Fibroblast of skin of left biceps (primary cell): Measurements from ENCODE around the gene KRT5.
A peak's percentile ranks its signal among the peaks of the same experiment; 100 is the strongest.

ENCODE experiments used
- DNase-seq, 2 experiments: peaks; one replicate each; pipeline ENCODE4 v3.0.0-alpha.2; 2013; ENCODE audit warnings: low read depth in 2 of 2

Gene KRT5

DNA sequence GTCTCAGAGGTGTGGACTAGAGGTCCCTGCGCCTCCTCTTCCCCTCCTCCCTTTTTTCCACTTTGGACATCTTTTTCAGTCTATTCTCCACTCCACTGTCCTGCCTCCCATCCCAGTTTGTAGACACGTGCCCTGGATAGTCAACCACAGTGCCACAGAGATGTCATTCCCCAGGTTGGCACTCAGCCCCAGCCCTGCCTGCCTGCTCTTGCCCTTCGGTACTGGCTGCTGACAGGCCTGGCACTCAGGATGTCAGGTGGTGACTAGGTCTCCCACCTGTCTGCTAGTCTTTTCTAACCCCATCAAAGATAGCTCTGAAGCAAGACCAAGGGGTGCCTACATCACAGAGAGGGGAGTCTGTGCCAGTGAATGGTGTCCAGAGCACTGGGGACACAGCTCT, 16.9 kb upstream of the KRT5 start:
- DNase-seq: no peak

DNA sequence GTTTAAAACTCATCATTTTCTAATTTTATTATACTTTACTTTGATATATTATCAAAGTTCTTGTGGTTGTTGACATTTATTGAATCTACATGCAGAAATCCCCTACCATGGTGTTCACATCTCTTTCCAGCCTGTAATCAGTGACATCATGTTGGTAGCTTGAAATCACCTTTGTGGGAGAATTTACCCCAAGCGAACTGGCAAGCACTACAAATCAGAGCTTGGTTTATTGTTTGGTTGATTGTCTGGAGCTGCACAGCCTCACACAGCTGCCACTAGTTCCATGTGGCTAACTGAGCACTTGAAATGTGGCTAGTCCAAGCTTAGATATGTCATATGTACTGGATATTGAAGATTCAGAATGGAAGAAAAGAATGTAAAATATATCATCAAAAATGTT, 15.4 kb upstream of the KRT5 start:
- DNase-seq: no peak

DNA sequence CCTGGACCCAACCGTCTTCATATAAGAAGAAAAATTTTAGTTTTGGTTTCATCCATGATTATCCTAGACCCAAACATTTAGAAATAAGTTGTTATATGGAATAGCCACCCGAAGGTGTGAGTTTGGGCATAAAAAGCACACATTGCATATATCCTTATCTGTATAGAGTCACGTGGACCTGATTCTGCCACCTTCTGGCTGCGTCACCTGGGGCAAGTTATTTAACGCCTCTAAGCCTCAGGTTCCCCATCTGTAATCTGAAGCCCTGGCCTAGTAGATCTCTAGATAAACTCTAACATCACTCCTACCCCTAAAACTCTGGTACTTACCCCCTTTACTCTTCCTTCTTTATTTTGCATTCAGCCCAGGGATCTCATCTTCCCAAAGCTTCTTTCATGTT, 14.3 kb upstream of the KRT5 start:
- DNase-seq: no peak

DNA sequence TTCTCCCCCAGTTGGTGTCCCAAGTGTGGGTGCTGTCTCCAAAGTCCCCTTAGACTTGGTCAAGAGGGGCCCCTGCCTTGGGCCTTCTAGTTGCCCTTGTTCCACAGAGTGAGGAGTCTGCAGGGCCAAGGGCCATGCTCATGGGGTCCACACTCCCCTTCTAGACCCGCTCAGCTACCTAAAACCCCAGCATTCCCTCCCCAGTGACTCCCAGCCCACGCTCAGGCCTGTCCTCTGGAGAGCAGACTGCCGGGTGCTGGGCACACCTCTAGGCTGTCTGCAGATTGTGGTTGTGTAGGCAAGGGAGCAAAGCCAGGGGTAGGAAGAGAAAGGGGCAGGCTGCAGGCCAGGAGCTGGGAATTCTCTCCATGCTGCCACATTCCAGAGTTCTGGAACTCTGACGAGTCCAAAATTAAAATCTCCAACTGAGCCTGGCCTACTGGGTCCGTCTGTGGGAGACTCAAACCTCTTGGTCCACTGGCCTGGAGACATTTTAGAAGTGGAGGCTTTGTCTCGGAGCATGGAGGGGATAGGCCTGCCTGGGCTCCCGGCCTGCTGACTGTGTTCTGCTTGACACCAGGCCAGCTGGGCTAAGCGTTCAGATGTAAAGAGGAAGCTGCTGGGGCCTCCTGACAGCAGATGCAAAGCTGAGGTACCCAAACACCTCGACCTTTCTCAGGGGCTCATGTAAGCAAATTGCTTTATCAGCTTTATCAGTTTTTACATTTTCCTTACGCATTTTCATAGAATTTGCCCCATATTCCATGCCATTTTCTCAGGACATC, 13.7 kb upstream of the KRT5 start:
- no peak for DNase-seq

DNA sequence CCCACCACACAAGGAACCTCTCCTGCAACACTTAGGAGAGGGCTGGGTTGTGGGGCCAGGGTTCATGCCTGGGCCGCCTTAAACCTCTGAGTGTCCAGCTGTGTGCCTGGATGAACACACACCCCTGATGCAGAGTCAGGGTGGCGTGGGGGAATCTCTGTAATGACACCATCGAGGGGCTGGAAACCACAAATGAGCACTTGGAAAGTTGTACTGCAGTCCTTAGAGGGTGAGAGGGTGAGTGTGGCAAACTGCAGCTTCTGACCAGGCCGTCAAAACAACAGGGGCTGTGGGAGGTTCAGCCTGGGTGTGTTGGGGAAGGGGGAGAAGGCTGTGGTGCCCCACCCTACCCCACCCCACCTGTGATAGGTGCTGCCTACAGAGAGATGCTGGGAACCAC, 12.4 kb upstream of the KRT5 start:
- DNase-seq: no peak

DNA sequence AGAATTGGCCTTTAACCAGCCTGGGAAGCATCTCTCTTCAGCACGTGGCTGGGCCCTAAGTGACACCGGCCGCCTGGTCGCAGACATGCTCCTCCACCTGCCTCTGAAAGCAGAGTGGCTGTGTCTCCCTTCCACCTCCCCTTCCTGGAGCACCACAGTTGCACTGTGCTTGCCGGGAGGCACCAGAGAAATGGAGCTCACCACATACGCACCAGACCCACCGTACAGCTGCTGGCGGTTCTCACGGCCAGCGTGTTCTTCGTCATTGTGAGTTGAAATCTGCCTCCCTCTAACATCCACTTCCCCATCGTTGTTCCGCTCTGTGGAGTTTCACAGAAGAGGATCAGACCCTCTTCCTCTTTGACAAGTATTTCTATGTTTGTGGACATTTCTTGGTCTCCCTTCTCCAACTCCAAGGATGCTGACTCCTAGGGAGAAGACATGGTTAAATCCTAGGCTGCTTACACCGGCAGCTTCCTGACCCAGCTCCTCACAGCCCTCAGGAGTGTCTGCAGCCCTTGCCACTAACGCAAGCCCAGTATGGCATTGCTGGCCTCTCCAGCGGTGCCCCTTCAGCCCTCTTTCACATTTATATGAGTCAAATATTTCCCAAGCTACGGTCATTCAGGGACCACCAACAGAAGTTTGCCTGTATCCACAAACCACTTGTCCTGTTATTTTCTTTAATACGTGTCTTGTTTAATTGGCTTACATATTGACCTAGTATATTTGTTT, 11.5 kb upstream of the KRT5 start:
- no peak for DNase-seq

DNA sequence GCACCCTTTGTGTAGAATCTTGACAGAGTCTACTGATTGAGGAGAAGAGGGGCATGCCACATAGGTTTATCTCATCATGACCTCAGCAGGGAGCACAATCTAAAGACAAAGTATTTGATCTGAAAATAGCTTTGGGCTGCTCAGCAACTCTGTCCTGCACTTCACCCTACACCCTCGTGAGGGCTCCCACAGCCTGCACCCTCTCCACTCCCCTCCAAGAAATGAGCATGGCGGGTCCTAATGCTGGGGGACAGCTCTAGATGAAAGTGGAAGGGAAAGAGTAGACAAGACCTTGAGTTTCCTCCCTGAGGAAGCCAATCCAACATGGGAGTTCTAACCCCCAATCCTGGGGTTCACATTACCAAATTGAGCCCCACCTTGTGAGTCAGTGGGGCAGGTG, 10.7 kb upstream of the KRT5 start:
- DNase-seq: no peak

DNA sequence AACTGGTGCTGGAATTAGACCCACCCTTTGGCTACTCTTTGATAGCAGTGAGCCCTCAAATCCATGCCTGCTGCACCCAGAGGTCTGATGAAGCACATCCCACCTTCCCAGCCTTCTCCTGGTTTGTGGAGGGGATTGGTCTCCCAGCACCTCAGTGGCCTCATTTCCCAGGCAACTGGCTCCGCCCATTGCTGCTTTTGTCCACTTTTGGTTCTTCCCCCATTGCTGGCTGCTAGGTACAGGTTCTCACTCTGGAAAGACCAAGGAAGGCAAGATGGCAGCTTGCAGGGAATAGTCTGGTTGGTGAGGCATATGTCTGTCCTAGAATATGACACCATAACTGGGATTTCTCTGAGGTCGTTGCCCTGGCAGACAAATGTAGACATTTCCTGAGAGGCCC, 10.2 kb upstream of the KRT5 start:
- no peak for DNase-seq

DNA sequence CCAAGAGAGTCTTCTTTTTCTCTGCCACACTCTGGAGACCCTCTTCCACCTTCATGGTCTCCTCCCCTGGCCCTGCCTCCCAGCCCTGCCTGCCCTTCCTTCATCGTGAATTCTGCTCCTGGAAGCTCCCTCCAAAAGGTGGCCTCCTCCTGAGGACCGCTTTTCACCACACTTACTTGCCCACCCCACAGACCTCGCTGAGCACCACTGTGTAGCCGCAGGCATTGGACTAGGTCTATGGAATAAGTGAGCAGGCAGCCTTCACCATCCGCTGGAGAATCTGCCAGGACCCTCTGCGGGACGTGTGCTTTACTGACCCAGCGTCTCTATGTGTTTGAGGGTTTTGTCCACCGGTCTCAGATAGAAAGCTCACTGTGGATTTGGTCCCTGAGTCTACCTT, 9.7 kb upstream of the KRT5 start:
- DNase-seq: no peak

DNA sequence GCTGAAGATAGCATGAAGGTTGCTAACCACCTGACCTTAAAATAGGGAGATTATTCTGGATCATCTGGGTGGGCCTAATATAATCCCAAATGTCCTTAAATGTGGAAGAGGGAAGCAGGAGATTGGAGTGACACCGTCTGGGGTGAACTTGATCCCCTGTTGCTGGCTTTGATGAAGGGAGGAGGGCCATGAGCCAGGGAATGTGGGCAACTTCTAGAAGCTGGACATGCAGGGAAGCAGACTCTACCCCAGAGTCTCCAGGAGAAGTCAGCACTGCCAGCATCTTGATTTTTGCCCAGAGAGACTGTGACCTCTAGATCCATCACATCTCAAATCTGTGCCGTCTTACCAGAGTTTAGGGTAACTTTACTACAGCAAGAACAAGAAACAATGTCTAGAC, 9.2 kb upstream of the KRT5 start:
- DNase-seq: no peak

DNA sequence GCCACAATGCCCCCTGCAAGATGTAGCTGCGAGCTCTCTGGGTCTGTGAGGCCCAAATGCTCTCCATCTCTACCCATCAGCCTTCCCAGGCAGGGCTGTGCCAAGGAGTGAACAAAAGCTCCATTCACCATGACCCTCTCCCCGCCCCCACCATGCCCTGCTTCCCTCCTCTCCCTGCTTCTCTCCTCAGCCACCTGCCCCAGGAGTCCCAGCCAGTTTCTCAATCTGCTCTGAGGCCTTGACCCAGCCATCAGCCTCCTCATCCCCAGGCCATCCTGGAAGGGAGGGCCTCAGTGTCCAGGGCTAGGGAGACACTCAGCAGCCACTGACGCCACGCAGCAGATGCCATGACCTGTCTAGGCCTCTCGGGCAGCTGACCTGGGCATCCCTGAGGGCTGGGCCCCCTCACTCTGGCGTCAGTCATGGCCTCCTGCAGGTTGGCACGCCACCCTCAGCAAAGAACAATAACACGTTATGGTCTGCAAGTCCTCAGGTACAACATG, 8.5 kb upstream of the KRT5 start:
- no peak for DNase-seq

DNA sequence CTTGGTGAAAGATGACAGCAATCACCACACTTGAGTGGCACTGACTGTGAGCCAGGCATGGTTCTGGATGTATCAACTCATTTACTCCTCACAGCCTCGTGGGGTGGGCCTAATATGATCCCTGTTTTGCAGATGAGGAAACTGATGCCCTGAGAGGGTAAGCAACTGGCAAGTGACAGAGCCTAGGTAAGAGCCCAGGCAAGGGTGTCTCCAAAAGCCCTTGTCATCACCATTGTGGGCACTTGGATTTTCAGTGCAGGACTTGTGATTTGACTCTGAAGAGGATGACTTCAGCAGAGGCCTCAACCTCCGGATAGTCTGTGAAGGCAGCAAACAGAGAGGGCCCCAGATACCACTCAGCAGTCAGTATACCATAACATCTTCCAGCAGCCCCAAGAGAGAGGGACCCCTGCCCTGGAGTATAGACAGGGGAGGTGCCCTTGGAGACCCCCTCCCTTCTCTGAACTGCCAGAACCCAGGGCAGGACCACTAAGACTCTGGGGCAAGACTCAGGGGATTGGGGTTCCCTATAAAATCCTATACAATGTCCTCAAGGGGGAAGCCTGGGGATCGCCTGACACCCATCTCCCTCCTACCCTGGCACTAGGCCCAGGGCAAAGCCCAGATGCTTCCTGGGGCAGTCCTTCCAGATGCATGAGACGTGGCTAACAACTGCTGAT, 7.1 kb upstream of the KRT5 start:
- DNase-seq: no peak

DNA sequence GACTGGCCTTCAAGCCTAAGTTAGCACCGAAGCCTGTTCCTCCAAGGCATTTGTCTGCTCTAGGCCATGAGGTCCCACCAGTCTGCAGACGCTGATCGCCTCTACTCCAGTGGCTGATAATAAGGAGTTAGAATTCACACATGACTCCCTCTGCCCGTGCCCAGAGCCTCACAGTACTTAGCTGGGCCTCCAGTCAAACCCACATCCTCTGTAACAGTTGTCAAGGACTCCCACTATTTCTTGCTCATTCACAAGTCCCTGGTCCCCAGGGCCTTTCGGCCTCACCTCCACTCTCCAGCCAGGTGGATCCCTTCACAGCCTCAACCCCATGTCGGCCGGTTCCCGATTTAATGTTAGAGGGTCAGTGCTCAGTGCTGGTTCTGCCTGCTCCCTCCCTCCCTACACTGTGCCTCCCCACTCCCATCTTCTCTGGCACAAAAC, 6.3 kb upstream of the KRT5 start:
- no peak for DNase-seq

DNA sequence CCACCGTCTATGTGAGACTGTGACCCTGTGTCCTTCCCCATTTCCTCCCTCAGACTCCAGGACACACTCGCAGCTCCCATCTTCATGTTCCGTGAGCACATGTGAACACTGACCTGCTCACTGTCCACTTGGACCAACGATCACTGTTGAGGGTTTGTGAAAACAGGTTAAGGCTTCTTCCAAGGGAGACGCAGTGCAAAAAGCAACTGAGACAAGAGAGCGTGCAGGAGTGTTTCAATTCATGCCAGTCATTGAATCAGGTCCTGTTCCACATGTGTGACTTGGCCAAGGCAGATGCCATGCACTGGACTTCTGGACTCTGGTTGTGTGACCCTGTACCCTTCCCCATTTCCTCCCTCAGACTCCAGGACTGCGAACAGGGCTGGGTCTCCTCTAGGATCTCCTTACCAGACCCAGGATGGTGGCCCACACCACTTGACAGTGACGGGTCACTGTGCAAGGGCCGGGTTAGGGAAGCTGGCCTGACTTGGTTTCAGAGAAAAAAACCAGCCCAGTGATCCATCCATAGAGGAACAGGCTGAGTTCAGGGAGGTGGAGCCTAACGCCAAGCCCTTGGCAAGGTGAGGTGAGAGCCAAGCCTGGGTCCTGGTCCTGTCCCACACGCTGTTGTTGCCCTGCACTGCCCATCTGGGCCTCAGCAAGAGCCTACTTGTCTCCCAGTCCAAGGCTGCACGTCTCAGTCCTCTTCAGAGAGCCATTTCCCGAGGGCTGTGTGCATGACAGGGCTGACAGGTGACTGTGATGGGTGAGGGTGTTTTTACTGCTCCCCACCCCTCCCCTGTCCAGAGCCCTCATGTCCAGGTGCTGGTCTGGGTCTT, 5.7 kb upstream of the KRT5 start:
- no peak for DNase-seq

DNA sequence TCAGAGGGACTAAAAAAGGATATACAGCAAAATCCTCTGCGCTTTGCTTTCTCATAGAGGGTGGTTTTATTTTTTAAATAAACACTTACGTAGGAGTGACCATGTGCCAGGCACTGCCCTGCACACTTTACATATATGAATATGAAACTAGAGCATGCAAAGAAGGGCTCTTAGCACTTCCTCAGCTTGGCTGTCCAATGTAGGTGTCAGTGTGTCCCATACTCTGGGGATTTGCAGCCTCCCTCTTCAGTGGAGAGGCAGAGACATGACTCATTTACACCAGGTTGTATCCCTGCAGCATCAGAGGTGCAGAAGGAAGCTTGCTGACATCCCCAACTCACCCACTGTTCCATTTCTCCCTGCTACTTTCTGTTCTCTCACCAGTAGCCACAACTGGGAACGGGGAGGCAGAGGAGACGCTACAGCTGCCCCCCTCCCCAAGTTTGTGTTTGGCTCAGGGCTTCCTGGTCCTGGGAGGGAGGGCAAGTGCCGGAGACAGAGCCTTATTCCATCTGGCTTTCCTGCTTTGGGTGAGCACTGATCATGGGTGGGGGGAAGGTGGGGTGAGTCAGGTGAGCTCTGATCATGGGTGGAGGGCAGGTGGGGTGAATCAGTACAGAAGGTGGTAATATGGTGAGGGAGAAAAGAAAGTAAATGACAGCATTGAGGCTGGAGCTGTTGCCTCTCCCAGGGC, 4.9 kb upstream of the KRT5 start:
- no peak for DNase-seq

DNA sequence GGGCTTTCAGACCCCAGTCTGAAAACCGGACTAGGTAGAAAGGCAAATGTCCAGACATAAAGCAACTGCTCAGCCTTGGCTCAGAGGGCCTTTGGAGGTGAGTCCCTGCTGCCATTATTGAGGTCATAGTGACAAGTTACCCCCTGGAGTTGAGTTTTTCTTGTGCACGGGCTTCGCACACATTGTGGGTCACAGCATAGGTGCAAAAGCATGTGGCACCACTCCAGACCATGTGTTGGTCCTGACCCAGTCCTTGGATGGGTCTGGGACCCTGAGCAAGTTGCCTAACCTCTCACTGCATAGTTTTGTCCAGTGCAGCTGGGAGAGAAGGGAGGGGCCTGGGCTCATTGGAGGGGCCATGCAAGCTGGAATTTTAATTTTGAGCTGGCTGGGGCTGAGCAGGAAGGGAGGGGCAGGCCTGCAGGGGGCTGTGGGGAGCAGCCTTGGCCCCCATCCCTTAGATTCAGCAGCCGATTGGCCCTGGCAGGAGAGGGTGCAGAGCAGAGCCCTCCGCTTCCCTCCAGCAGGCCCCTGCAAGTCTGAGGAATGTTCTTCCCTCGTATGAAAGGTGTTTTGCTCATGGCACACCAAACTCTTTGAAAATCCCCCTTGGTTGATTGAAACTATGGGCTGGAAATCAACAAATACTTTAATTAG, 4.2 kb upstream of the KRT5 start:
- DNase-seq: no peak

DNA sequence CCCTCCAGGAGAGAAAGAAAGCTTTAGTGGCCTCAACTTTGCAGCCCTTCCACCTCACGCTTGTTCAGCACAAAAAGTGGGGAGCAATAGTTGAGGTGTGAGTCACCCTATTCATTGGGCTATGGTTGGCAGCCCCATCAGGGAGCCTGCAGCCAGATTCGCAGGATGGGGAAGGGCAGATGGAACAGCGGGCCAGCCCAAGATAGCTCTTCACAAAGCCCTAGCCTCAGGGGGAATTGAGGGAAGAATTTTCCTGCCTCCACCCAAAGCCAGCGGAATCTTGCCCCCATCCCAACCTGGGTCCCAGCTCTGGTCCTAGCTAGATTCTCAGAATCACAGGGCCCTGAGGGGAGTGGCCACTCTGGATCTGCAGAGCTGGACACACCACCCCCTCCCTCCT, 3.6 kb upstream of the KRT5 start:
- DNase-seq: no peak

DNA sequence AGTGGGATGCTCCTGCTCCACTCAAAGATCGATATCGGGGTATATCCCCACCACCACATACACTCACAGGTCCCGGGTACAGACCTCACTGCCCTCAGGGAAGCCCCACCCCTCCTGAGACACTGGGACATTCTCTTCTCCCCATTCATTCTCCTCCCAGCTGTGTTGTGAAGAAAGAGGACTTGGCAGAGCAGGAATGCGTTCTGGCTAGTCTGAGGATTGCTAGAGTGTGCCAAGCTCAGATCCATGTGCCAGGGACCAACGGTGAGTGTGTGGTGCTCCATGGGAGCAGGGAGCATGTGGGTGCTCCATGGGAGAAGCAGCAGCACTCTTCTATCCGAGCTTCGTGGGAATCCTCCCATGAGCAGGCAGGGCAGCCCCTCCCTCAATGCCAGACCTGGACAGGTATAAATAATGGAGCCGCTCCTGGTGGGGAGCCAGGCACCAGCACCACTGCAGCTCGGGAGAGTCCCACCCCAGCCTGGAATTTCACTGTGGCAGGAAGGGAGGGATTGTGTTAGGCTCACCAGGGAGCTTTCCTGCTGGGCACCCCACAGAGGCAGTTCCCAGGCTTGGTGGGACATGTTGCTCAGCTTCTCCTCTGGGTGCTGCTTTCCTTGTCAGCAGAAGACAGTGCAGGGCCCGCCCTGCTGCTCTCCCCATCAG, 2.3 kb upstream of the KRT5 start:
- no peak for DNase-seq

DNA sequence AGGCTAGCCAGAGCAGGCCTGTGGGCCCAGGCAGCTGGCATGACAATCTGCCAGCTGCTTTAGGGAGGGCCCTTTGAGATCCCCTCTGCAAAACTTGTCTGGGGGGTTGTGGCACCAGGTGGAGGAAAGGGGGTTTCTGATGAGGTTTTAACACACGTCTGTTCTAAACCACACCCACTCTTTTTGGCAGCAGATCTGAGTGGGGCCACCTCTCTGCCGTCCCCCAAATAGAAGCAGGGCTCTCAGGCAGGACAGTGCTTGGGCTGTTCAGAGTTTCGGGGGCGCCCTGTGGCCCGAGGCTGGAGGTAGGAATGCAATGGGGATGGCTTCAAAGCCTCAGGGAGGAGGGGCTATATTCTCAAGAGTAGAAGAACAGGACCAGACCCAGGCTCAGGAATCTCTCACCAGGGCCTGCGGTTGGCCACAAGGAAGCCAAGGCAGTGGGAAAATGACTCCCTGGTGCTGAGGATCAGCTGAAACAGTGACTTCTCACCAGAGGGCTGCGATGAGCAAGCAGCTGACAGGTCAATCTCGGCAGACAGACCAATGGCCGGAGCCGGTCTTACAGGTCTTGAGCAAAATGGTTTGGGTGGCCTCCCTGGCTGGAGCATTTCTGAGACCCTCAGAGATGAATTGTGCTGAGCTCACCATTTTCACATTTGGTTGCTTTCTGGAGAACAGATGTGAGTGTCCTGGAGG, 1.5 kb upstream of the KRT5 start:
- peak in 1 of 2 experiments; percentile 17 for DNase-seq
